ENCODE measurements around the gene NUPR1. TPM values are rescaled to one million over a fixed set of nuclear protein-coding genes. Genes with fewer than 3 reads are reported as not detected.

Gene NUPR1
- polyA plus RNA-seq, 4 donors: 3.1 to 104 (median 13.0) TPM

GRCh38 chr16:28513484-28514181 is 25.1 kb downstream of the NUPR1 start:
- WGBS, 3 donors: 77 to 88% (median 82%) methylated on average over 10 to 12 of the region's 12 CpGs
- no peaks in the 10 kb centered on the region for H3K27me3 ChIP-seq (ENCODE audit: control insufficient read depth in 3 of 3, insufficient read depth in 3 of 3, low read length in 3 of 3)
- H3K27ac ChIP-seq (ENCODE audit: low read depth in 1 of 3, low read length in 2 of 3): no peak overlapping the region
- H3K36me3 ChIP-seq (ENCODE audit: control insufficient read depth in 3 of 3, insufficient read depth in 2 of 3, low read depth in 1 of 3, low read length in 3 of 3): no peaks in the 10 kb centered on the region
- no peak overlapping the region for H3K4me3 ChIP-seq (ENCODE audit: low read depth in 1 of 3, low read length in 3 of 3)
- no peaks in the 10 kb centered on the region for H3K9me3 ChIP-seq (ENCODE audit: control insufficient read depth in 2 of 2, insufficient read depth in 1 of 2, low read depth in 1 of 2, low read length in 1 of 2)
- no peaks in the 10 kb centered on the region for H3K4me1 ChIP-seq (ENCODE audit: control insufficient read depth in 3 of 3, insufficient read depth in 2 of 3, low read depth in 1 of 3, low read length in 2 of 3)
- FAIRE-seq (no peak), DNase-seq (no peak)

GRCh38 chr16:28511801-28512789 is 26.7 kb downstream of the NUPR1 start:
- Histone ChIP-seq H3K4me3 (ENCODE audit: low read depth in 1 of 3, low read length in 3 of 3) (no peak overlapping the region), H3K27me3 (ENCODE audit: control insufficient read depth in 3 of 3, insufficient read depth in 3 of 3, low read length in 3 of 3) (no peaks in the 10 kb centered on the region), H3K36me3 (ENCODE audit: control insufficient read depth in 3 of 3, insufficient read depth in 2 of 3, low read depth in 1 of 3, low read length in 3 of 3) (no peaks in the 10 kb centered on the region), H3K9me3 (ENCODE audit: control insufficient read depth in 2 of 2, insufficient read depth in 1 of 2, low read depth in 1 of 2, low read length in 1 of 2) (no peaks in the 10 kb centered on the region), H3K4me1 (ENCODE audit: control insufficient read depth in 3 of 3, insufficient read depth in 2 of 3, low read depth in 1 of 3, low read length in 2 of 3) (no peaks in the 10 kb centered on the region), H3K27ac (ENCODE audit: low read depth in 1 of 3, low read length in 2 of 3) (no peak overlapping the region)
- DNase-seq (no peak), FAIRE-seq (no peak)
- 86 to 90% (median 87%) methylated on average over 21 of the region's 21 CpGs for WGBS, 3 donors

- WGBS, 3 donors: 74 to 89% (median 84%) methylated on average over 3 of the region's 3 CpGs
Measured at GRCh38 chr16:28511031-28511430, 27.7 kb downstream of the NUPR1 start.

GRCh38 chr16:28505489-28506137 is 33.2 kb downstream of the NUPR1 start:
- H3K36me3 ChIP-seq (ENCODE audit: control insufficient read depth in 3 of 3, insufficient read depth in 2 of 3, low read depth in 1 of 3, low read length in 3 of 3): no peaks in the 10 kb centered on the region
- H3K9me3 ChIP-seq (ENCODE audit: control insufficient read depth in 2 of 2, insufficient read depth in 1 of 2, low read depth in 1 of 2, low read length in 1 of 2): no peaks in the 10 kb centered on the region
- no peaks in the 10 kb centered on the region for H3K4me1 ChIP-seq (ENCODE audit: control insufficient read depth in 3 of 3, insufficient read depth in 2 of 3, low read depth in 1 of 3, low read length in 2 of 3)
- WGBS, 3 donors: 73 to 76% (median 75%) methylated on average over 14 of the region's 14 CpGs
- FAIRE-seq (no peak), DNase-seq (no peak)
- no peak overlapping the region for H3K27ac ChIP-seq (ENCODE audit: low read depth in 1 of 3, low read length in 2 of 3)
- peaks cover 0 to 3% (median 0%) of the 10 kb centered on the region in 3 donors for H3K27me3 ChIP-seq (ENCODE audit: control insufficient read depth in 3 of 3, insufficient read depth in 3 of 3, low read length in 3 of 3)
- no peak overlapping the region for H3K4me3 ChIP-seq (ENCODE audit: low read depth in 1 of 3, low read length in 3 of 3)

More at GRCh38 chr16:28511031-28511430, 27.7 kb downstream of the NUPR1 start:
- FAIRE-seq: no peak
- H3K27me3 ChIP-seq (ENCODE audit: control insufficient read depth in 3 of 3, insufficient read depth in 3 of 3, low read length in 3 of 3): no peaks in the 10 kb centered on the region
- DNase-seq: no peak
- no peak overlapping the region for H3K4me3 ChIP-seq (ENCODE audit: low read depth in 1 of 3, low read length in 3 of 3)
- no peaks in the 10 kb centered on the region for H3K4me1 ChIP-seq (ENCODE audit: control insufficient read depth in 3 of 3, insufficient read depth in 2 of 3, low read depth in 1 of 3, low read length in 2 of 3)
- no peaks in the 10 kb centered on the region for H3K9me3 ChIP-seq (ENCODE audit: control insufficient read depth in 2 of 2, insufficient read depth in 1 of 2, low read depth in 1 of 2, low read length in 1 of 2)
- H3K27ac ChIP-seq (ENCODE audit: low read depth in 1 of 3, low read length in 2 of 3): no peak overlapping the region
- H3K36me3 ChIP-seq (ENCODE audit: control insufficient read depth in 3 of 3, insufficient read depth in 2 of 3, low read depth in 1 of 3, low read length in 3 of 3): no peaks in the 10 kb centered on the region

- no peak overlapping the region for H3K4me3 ChIP-seq (ENCODE audit: low read depth in 1 of 3, low read length in 3 of 3)
- WGBS, 3 donors: 32 to 56% (median 39%) methylated on average over 8 of the region's 8 CpGs
- peaks cover 0 to 3% (median 0%) of the 10 kb centered on the region in 3 donors for H3K27me3 ChIP-seq (ENCODE audit: control insufficient read depth in 3 of 3, insufficient read depth in 3 of 3, low read length in 3 of 3)
- FAIRE-seq: no peak
- H3K27ac ChIP-seq (ENCODE audit: low read depth in 1 of 3, low read length in 2 of 3): no peak overlapping the region
- no peaks in the 10 kb centered on the region for H3K4me1 ChIP-seq (ENCODE audit: control insufficient read depth in 3 of 3, insufficient read depth in 2 of 3, low read depth in 1 of 3, low read length in 2 of 3)
- no peaks in the 10 kb centered on the region for H3K9me3 ChIP-seq (ENCODE audit: control insufficient read depth in 2 of 2, insufficient read depth in 1 of 2, low read depth in 1 of 2, low read length in 1 of 2)
- H3K36me3 ChIP-seq (ENCODE audit: control insufficient read depth in 3 of 3, insufficient read depth in 2 of 3, low read depth in 1 of 3, low read length in 3 of 3): no peaks in the 10 kb centered on the region
- no peak for DNase-seq
Measured at GRCh38 chr16:28504707-28505404, 33.9 kb downstream of the NUPR1 start.

- H3K4me1 ChIP-seq (ENCODE audit: control insufficient read depth in 3 of 3, insufficient read depth in 2 of 3, low read depth in 1 of 3, low read length in 2 of 3): no peaks in the 10 kb centered on the region
- FAIRE-seq: no peak
- no peak for DNase-seq
- no peaks in the 10 kb centered on the region for H3K36me3 ChIP-seq (ENCODE audit: control insufficient read depth in 3 of 3, insufficient read depth in 2 of 3, low read depth in 1 of 3, low read length in 3 of 3)
- H3K27ac ChIP-seq (ENCODE audit: low read depth in 1 of 3, low read length in 2 of 3): no peak overlapping the region
- no peak overlapping the region for H3K4me3 ChIP-seq (ENCODE audit: low read depth in 1 of 3, low read length in 3 of 3)
- H3K27me3 ChIP-seq (ENCODE audit: control insufficient read depth in 3 of 3, insufficient read depth in 3 of 3, low read length in 3 of 3): peaks cover 0 to 3% (median 0%) of the 10 kb centered on the region in 3 donors
- 80 to 83% (median 81%) methylated on average over 15 of the region's 15 CpGs for WGBS, 3 donors
- H3K9me3 ChIP-seq (ENCODE audit: control insufficient read depth in 2 of 2, insufficient read depth in 1 of 2, low read depth in 1 of 2, low read length in 1 of 2): no peaks in the 10 kb centered on the region
Measured at GRCh38 chr16:28503470-28504259, 35.1 kb downstream of the NUPR1 start.

GRCh38 chr16:28502290-28502689 is 36.5 kb downstream of the NUPR1 start:
- no peak for FAIRE-seq

More at GRCh38 chr16:28502290-28502689, 36.5 kb downstream of the NUPR1 start:
- H3K9me3 ChIP-seq (ENCODE audit: control insufficient read depth in 2 of 2, insufficient read depth in 1 of 2, low read depth in 1 of 2, low read length in 1 of 2): no peaks in the 10 kb centered on the region
- no peak overlapping the region for H3K4me3 ChIP-seq (ENCODE audit: low read depth in 1 of 3, low read length in 3 of 3)
- H3K27ac ChIP-seq (ENCODE audit: low read depth in 1 of 3, low read length in 2 of 3): no peak overlapping the region
- DNase-seq: no peak
- WGBS, 3 donors: 77 to 84% (median 84%) methylated on average over 2 of the region's 2 CpGs
- peaks cover 0 to 3% (median 0%) of the 10 kb centered on the region in 3 donors for H3K27me3 ChIP-seq (ENCODE audit: control insufficient read depth in 3 of 3, insufficient read depth in 3 of 3, low read length in 3 of 3)
- no peaks in the 10 kb centered on the region for H3K36me3 ChIP-seq (ENCODE audit: control insufficient read depth in 3 of 3, insufficient read depth in 2 of 3, low read depth in 1 of 3, low read length in 3 of 3)
- H3K4me1 ChIP-seq (ENCODE audit: control insufficient read depth in 3 of 3, insufficient read depth in 2 of 3, low read depth in 1 of 3, low read length in 2 of 3): no peaks in the 10 kb centered on the region
